Spleen (tissue), 7 donors: ENCODE measurements around the gene MYPN.

Source experiments
- CTCF ChIP-seq, 11 experiments: fragments of 200-600 bp in 7 of 11; fragments of 450-650 bp in 4 of 11; sonication (generic) in 4 of 11; IDR thresholded peaks in 8 of 11; conservative IDR thresholded peaks in 3 of 11; 1 replicate in 7 of 11; 2 replicates in 4 of 11; pipeline versions ENCODE4 v1.4.0 to v1.8.0; 2016 to 2021; ENCODE audit warnings: antibody characterized with exemption in 11 of 11, inconsistent platforms in 4 of 11, mild to moderate bottlenecking in 1 of 11
- POLR2A ChIP-seq, 3 donors: fragments of 450-650 bp; IDR thresholded peaks; one replicate each; pipeline ENCODE4 v1.5.1; 2017; ENCODE audit warnings: antibody characterized with exemption in 3 of 3, mild to moderate bottlenecking in 1 of 3
- POLR2AphosphoS5 ChIP-seq, 3 donors: sonication (generic); formaldehyde crosslinking; IDR thresholded peaks; one replicate each; pipeline ENCODE4 v1.5.1; 2017; ENCODE audit warnings: antibody characterized with exemption in 3 of 3
- donor health status: DM: no; HTN: no; CAD: no; lungs with moderate emphysema.
- donor health status: DM: no; HTN: no; CAD: no.
- donor health status: DM: no; HTN: no; CAD: no.

GRCh38 chr10:68138526-68138925 is 29.2 kb downstream of the MYPN start:
- TF ChIP-seq CTCF (IDR thresholded peaks at IDR 0.05 in 8 of 11, conservative IDR thresholded peaks at IDR 0.05 in 3 of 11) = no peak
- TF ChIP-seq POLR2AphosphoS5 (IDR thresholded peaks at IDR 0.05) = no peak
- TF ChIP-seq POLR2A (IDR thresholded peaks at IDR 0.05) = no peak
